Activated naive CD8-positive, alpha-beta T cell treated with anti-CD3 and anti-CD28 coated beads, Interleukin-2, amount 50 U/mL, for 16 hours (primary cell): ENCODE results near the gene PDE6B.
"Not testable (repeated sequence)": the region's sequence is repeated elsewhere in the genome, so short reads cannot be mapped to it uniquely, and the experiment has no call there.

Experiments
- DNase-seq: peaks from one replicate; pipeline ENCODE4 v3.0.0-alpha.2; 2020; ENCODE audit warnings: low read depth, low spot score

PDE6B gene

DNA sequence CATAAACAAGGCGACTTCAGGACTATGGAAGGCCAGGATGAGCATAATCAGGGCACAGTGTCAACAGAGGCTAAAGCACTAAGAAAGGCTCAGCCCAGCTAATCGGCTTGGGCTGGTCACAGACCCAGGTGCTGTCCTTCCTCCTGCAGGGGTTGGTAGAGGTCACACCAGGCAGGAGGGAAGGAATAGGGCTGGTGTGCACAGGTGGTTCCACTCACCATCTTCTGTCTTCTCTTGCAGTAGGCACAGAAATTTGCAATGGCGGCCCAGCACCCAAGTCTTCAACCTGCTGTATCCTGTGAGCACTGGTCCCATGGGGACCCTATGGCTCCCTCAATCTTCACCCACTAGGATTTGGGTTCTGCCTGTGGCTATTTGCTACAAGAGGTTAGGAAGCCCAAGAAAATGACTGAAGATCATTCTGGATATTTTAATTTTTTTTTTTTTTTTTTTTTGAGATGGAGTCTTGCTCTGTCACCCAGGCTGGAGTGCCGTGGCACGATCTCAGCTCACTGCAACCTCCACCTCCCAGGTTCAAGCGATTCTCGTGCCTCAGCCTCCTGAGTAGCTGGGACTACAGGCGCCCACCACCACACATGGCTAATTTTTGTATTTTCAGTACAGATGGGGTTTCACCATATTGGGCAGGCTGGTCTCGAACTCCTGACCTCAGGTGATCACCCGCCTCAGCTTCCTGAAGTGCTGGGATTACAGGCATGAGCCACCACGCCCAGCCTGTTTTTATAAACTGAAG, 44.6 kb downstream of the PDE6B start:
- DNase-seq: not testable (repeated sequence)

DNA sequence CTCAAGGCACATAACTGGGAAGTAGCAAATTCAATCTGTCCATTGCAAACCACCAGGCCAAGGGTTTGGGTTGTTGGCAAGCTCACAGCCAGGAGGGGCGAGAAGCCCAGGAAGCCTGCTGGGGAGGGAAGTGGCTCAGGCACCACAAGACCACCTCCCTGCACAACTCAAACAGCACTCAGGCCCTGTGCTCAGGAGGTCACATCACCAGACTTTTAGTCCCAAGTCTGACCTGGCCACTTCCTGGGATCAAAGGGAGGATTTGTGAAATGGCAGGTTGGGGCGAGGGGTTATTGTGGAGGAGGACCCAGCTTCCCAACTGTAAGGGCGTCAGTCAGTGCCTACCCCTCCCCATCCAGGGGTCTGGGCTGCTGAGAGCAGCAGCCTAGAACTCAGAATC, 46.4 kb downstream of the PDE6B start:
- DNase-seq: no peak

DNA sequence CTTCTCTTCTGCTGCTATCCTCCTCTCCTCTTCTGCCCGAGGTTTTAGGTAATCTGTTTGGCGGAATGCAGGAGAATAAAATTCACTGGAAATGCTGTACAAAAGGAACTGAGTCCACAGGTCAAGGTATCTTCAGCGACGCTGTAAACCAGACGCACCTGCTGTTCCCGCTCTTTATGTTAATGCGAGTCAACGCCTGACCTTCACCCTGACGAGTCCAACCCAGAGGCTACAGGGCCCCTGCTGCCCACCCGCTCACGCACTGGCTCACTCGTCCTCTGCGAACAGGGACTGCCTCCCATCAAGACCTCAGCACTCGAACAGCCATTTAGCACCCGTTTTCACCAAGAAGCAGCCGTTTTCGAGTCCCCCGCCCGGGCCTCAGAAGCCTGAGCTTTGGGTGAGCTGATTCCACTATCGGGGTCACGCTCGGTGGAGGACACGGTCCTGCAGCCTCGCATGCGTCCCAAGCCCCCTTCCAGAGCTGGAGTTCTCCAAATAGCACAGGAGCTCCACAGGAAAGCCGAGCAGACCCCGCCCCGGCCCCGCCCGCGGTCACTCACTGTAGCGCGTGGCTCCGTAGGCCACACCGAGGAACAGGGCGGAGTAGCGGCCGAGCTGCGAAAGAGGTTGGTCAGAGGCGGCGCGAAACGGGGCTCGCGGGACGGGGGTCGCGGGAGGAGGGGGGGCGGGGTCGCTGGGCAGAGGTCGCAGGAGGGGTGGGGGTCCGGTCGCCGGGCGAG, 48.1 kb downstream of the PDE6B start:
- no peak for DNase-seq

DNA sequence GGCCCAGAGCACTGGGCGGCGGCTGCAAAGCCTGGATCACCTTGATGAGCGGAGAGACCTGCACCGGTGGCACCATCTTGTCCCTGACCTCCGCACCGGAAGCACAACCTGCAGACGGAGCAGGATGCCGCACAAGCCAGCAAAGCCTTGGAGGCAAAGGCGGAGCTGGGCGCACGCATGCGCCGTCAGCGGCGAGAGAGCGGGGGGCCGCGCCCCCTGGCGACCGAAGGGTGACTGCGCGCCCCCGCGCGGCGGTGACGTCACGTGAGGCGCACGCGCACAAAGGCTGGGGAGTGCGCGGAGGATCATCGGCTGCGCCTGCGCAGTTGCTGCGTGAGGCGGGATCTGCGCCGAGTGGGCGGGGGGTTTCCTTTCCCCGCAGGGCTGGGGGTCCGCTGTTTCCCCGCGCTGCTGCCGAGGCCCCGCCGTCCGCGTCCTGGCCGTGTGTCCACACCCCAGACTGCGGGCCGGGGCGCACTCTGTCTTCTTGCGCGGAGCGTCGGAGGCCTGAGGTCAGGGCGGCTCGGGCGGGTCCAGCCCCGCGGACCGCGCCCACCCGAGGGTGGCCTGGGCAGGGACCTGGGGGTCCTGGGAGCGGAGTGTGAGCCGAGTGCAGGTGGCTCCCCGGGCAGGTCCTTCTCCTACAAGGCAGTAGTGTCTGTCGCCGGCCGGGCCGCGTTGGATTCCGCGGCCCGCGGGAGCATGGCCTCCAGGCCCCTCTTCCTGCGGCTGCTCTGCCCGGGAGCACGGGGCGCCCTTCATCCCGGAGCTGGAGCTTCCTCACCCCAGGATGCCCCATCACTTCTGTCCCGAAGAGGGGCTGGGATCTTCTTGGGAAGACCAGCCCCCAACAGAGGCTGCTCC, 49.0 kb downstream of the PDE6B start, which contains the start of the genes ATP5ME and MYL5:
Gene ATP5ME (minus strand): TSS at position 105 of the 864 bp plus-strand sequence. CDS start 29 bp downstream, at position 76.
Gene MYL5 (plus strand): TSS at position 371 of the 864 bp plus-strand sequence. CDS start 3,485 bp downstream, outside the sequence.
- DNase-seq: peak; percentile 93

DNA sequence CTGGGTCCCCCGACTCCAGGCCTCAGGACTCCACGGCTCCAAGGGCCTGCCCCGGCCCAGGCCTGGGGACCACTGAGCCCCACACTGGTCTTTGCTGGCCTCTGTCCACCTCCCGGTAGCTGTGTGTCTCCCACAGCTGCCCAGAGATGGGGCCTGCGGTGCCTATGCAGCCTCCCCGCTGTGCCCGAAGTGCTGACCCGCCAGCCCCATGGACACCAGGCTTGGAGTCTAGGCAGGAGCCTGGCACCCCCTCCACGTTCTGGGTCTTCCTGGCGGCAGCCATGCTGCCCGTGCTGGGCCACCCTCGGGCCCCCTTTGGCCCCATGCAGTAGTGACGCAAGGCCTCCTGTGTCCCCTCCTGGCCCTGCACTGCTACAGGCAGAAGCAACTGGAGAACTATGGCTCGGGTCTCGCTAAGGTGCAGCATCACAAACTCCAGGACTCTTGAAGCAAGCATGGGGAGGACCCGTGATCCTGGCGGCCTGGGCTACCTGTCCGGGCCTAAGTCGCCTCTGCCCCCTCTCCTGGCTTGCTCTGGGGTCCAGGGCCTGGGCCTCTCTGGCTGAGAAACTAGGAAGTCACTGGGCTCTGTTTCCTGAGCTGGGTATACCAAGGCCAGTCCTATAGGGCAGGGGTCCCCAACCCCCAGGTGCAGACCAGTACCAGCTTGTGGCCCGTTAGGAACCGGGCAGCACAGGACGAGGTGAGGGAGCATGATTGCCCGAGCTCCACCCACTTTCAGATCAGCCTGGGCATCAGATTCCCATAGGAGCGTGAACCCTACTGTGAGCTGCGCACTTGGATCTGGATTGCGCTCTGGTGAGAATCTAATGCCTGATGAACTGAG, 49.9 kb downstream of the PDE6B start:
- DNase-seq: no peak

DNA sequence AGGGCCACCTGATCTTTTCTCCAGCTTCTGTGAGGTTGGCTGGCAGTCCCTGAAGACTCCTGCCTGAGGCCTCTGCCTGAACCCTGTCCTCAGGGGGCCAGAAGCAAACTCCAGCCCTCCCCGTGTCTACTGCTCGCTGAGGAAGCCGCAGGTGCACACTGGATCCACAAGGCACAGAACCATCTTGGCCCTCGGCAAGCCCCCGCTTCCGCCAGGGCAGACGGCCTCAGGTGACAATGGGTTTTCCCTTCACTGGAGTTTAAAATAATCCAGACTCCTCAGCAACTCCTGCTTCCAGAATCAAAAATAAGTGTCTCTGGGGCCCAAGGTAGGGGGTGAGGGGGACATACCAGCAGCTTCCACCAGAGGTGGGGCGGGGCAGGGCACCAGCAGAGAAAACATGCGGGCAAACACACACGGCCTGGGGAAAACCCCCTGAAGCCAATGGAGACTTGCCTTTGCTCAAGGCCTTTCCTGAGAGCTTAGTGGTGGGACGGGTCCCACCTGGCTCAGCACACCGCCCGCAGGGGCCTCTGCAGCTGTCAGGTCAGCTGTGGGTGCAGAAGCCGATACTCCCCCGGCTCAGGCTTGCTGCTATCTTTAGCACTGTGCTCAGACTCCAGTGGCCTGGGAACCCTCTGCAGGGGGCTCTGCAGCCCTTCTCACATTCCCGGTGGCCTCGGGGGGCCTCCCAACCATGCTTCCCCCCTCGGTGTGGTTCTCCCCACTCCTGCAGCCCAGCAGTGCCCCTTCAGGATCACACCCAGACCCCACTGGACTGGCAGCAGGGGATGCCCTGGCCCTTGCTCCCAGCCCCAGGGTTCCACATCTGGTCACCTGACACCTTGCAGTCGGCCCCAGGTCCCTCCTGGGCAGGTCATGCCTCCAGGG, 50.9 kb downstream of the PDE6B start:
- no peak for DNase-seq

DNA sequence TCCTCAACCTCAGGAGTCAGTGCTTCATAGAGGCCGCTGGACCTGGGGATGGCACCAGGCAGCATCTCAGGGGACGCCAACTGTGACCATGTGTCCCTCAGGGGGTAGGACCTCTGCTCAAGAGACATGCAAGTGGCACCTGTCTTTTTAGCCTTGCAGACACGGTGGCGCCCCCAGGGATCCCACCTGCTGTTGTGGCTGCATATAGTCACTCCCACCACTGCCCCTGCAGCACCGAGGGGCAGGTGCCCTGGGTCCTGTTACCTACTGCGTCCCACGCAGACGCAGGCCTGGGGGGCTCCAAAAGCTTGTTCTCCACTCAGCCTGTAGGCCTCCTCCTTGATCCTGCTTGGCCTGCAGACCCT, 51.5 kb downstream of the PDE6B start:
- DNase-seq: no peak

DNA sequence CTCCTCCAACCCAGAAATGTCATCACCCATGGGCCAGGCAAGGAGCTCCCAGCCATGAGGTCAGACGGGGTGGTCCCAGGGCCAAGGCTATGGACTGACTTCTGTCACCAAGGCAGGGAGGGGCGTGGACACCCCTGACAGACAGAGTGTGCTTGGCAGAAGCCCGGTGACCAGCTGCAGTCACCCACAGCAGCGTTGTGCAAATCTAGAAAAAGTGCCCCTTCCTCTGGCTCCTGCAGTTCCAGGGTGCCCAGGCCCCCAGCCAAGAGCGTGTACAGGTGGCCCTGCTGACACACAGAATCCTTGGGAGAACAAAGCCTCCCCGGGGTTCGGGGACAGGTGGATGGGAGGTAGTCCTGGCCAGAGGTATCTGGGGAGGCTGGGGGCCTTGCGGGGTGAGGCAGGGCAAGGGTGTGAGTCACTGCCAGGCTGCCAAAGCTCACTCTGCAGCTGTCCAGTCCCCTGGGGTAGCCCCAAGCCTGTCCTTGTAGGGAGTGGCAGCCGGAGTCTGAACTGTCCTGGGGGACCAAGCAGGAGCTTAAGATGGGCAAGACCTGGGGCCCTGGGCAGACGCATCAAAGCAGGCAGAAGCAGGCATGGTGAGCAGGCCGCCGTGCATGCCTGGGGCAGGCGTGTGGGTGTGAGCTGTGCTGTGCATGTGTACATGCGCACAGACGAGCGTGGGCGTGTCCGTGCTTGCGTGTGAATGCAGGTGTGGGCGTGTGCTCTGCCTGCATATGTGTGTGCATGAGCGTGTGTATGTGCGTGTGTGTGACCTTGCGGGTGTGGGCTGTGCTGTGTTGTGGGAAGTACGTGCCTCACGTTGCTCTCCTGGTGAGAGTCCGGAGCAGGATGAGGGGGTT, 52.3 kb downstream of the PDE6B start:
- DNase-seq: no peak

DNA sequence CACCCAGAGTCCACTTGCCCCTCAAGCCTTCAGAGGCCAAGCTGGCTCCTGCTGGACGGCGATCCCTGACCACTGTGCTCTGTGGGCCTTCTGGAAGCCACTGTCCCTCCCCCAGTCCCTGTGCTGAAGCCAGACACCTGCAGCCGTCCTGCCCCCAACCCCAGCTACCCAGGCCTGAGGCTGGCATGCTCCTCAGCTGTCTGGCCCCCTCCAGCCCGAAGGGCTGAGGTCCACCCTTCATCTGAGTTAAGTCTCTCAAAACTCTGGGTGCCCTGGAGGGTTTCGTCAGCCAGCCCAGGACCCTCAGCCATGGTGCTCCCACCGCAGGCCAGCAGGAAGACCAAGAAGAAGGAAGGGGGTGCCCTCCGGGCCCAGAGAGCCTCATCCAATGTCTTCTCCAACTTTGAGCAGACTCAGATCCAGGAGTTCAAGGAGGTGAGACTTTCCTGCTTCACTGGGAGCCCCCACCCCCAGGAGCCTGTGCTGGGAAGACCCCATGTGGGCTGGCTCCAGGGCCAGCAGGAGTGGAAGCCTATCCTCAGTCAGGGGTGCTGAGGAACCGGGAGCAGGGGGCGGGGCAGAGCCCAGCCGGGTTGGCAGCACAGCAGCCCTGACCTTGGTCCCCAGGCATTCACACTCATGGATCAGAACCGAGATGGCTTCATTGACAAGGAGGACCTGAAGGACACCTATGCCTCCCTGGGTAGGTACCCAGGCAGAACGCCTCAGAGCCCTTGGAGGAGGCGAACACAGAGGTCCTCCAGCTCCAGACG, 53.1 kb downstream of the PDE6B start:
- DNase-seq: no peak

DNA sequence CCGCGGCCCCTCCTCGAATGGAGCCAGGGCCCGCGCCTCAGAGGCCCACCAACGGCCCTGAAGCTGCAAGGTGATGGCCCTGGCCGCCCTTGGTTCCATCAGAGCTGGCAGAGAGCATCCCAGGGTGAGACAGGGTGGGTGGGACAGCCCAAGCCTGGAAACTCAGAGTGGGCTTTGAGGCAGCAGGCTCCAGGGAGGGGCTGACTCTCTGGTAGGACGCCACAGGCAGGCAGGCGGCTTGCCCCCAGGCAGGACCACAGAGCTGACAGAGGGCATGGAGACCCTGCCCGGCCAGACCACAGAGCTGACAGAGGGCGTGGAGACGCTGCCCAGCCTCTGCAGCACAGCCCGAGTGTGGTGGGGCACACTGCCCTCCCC, 53.7 kb downstream of the PDE6B start:
- DNase-seq: no peak

DNA sequence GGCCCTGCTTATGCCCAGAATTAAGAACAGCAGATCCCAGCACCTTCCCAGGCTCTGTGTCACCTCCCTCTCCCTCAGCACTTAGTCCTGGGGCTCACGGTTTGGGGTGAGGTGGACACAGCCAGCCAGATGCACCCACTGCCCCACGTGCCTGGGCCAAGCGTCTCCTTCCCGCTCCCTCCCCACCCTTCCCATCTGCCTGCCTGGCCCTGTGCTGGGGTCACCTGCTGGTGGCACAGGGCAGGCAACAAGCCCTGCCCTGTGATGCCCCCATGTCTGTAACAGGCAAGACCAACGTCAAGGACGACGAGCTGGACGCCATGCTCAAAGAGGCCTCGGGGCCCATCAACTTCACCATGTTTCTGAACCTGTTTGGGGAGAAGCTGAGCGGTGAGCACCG, 54.3 kb downstream of the PDE6B start:
- no peak for DNase-seq

DNA sequence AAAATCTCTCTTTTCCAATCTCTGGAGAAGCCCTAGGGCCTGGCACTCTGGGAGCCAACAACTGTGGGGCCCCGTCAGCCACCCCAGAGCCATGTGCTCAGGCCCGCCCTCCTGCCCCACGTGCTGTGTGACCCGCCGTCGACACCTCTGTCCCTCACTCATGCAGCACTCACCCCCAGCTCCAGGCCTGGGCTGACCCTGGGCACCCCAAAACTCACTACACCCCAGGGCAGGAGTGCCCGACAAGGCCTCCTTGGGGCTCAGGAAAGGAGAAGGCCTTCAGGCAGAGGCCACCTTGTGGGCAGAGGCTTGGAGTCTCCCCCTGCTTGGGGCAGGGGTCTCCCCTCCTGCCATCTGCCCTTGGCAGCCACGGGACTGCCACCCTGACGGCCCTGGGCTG, 54.7 kb downstream of the PDE6B start:
- DNase-seq: no peak

DNA sequence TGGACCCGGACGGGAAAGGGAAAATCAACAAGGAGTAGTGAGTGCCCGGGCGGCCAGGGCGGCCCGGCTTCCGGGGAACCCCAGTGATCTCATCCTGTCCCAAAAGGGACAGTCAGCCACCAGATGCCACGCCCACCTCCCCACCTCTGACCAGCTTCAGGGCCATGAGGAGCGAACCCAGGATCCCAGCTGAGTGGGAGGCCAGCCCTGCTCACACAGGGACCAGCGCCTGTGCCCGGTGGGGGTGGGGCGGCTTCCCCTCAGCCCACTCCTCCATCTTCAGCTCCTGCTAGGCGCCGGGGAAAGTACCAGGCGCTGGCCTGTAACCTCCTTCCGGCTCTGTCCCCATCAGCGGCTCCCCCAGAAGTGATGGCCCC, 55.2 kb downstream of the PDE6B start:
- no peak for DNase-seq

DNA sequence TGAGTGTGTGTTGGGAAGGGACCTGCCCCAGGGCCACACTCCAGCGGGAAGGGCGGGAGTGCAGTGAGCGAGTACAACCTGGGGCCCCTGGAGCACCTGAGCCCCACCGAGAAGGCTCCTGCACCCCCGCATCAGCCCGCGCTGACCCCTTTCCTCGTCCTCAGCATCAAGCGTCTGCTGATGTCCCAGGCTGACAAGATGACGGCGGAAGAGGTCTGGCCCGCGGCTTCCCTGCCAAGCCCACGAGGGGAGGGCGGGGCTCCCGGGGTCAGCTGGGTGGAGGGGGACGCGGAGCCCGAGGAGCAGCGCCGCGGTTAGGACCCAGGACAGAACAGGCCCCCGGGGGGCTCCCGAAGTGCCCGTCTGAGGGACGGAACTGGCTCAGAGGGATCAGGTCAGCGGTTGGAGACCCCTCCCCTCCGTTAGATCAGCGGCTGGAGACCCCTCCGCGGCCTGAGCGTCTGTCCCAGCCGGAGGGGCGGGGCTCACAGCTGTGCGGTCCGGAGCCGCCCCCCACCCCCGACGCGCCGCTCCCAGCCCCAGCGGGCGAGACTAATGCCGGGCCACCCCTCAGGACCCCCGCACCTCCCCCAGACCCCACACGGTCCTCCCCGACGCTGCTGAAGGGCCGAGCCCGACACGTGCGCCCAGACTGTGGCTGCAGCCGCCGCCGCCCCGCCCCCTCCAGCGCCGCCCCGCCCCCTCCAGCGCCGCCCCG, 55.7 kb downstream of the PDE6B start:
- no peak for DNase-seq

DNA sequence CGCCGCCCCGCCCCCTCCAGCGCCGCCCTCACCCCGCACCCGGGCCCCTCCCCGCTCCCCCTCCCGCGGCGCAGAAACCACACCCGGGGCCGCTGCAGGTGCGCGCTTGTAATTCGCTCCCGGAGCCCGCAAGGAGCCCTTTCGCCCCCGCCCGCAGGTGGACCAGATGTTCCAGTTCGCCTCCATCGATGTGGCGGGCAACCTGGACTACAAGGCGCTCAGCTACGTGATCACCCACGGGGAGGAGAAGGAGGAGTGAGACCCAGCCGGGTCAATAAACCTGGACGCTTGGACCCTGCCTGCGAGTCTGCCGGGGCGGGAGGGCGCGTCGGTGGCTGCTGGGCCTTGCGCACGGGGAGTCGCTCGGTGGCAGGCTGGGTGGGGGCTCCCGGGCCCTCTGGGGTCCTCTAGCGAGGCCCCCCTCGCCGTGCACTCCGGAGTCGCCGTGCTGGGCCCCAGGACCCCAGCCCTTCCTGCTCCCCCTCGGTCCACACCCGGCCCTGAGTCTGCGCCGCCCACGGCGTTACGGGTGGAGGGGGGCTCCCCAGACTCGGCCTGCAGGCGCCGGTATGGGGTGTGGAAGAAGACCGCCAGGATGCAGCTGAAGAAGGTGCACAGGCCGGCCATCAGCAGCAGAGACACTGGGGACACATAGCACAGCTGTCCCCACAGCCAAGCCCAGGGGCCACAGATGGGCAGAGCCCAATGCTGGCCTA, 56.5 kb downstream of the PDE6B start:
- no peak for DNase-seq

DNA sequence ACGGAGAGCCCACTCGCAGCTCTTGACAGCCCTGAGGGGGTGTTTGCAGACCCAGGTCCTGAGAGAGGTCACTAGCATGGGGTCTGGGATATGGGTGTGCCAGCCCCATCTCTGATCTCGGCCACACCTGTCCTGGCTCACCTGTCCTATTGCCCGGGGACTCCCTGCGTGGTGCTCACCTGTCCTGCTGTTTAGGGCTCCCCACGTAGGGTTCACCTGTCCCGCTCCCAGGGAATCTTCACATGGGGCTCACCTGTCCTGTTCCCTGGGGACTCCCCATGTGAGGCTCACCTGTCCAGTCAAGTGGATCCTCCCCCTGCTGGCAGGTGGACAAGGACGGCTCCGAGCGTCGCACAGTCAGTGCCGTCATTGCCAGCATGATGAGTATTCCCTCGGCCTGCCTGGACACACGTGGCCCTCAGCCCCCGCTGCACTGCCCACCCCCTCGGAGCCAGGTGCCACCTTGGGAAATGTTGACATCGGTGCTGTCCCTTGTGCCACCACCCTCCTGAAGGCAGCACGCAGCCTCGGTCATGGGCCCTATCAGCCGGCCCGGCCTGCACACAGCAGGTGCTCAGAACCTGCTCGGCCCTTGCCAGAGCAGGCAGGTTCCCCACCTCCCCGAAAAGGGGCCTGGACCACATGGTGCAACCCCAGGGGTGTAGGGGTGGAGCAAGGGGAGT, 57.3 kb downstream of the PDE6B start:
- DNase-seq: no peak
